HEK293T (cell line): ENCODE results near the gene SCAF1.

Experiments used
- ARNT ChIP-seq: fragments of 450-650 bp; IDR thresholded peaks from 2 replicates; pipeline ENCODE4 v1.6.1; 2017; ENCODE audit warnings: mild to moderate bottlenecking
- NFRKB ChIP-seq: fragments of 450-650 bp; IDR thresholded peaks from 2 replicates; pipeline ENCODE4 v1.6.1; 2016; ENCODE audit warnings: mild to moderate bottlenecking, moderate library complexity
- SUZ12 ChIP-seq: fragments of 450-650 bp; IDR thresholded peaks from 2 replicates; pipeline ENCODE4 v1.6.1; 2016; ENCODE audit warnings: mild to moderate bottlenecking

GRCh38 chr19:49658139-49658517 is 16.1 kb downstream of the SCAF1 start:
- no peak for TF ChIP-seq NFRKB
- TF ChIP-seq ARNT = no peak
- TF ChIP-seq SUZ12 = no peak
